Motor neuron (in vitro differentiated cells): ENCODE data around the gene PCDHB10. TPM values are rescaled to one million over a fixed set of nuclear protein-coding genes. Genes with fewer than 3 reads are reported as not detected.
"Not testable (repeated sequence)": the region's sequence is repeated elsewhere in the genome, so short reads cannot be mapped to it uniquely, and the experiment has no call there.

Experiments used
- ATAC-seq, 8 experiments: fragments of 200-7000 bp; cut with Tn5 transposase; replicated peaks in 6 of 8; 2 replicates each; pipeline ENCODE4 v1.8.0; 2021; ENCODE audit warnings: mild to moderate bottlenecking in 8 of 8, moderate library complexity in 8 of 8
- H3K27ac ChIP-seq, 2 donors: fragments of 250-450 bp; sonication (Bioruptor Pico); 2 replicates each; pipeline ENCODE4 v1.9.0; 2021; ENCODE audit warnings: antibody characterized with exemption in 2 of 2, mild to moderate bottlenecking in 2 of 2, moderate library complexity in 1 of 2
- H3K4me1 ChIP-seq, 2 donors: fragments of 250-450 bp; sonication (Bioruptor Pico); replicated peaks in 1 of 2; 2 replicates each; pipeline ENCODE4 v1.6.1; 2021; ENCODE audit warnings: antibody characterized with exemption in 2 of 2, mild to moderate bottlenecking in 2 of 2, moderate library complexity in 1 of 2
- H3K4me3 ChIP-seq, 5 donors: fragments of 250-450 bp; sonication (Bioruptor Pico); 2 replicates each; pipeline ENCODE4 v1.9.0; 2021; ENCODE audit warnings: antibody characterized with exemption in 5 of 5, mild to moderate bottlenecking in 5 of 5, moderate library complexity in 4 of 5
- WGBS, 10 experiments: fragments of 450-650 bp; shearing (Covaris generic); methylation state at CpG; one replicate each; pipeline ENCODE4 v1.0.0; 2022; 5-methylcytosine and 5-hydroxymethylcytosine counted together
- in situ Hi-C, 9 experiments: fragments of 400-800 bp; cut with MboI; loops; one replicate each; pipeline ENCODE4 v1.15.0; 2021; ENCODE audit warnings: low sequenced_read_pairs in 9 of 9, low pct_unique_long_range_greater_than_20kb in 2 of 9; ENCODE audit not compliant: unreplicated experiment in 9 of 9
- total RNA-seq, 8 experiments: library from RNA; unstranded; fragments of 300-600 nt; gene quantifications; 2 replicates each; pipeline versions ENCODE4 v1.2.3 to v1.2.4, GENCODE V29; 2022

The PCDHB10 gene
- total RNA-seq, 8 experiments from 2014 or later: 0.20 to 25.4 (median 5.5) TPM

GRCh38 chr5:141174291-141175104 is 17.7 kb upstream of the PCDHB10 start:
- H3K27ac ChIP-seq, ATAC-seq, H3K4me3 ChIP-seq, H3K4me1 ChIP-seq: not testable (repeated sequence)
- in situ Hi-C loops: loop anchor here in 5 of 9 experiments (25.0 kb wide), 2 partner anchors 88 to 388 kb away; no protein-coding TSS in a partner anchor
- 13 to 94% (median 40%) methylated on average over 3 to 15 of the region's 79 CpGs; no CpG with 5 or more reads in 4 of the 10 experiments for WGBS, 10 experiments

DNA sequence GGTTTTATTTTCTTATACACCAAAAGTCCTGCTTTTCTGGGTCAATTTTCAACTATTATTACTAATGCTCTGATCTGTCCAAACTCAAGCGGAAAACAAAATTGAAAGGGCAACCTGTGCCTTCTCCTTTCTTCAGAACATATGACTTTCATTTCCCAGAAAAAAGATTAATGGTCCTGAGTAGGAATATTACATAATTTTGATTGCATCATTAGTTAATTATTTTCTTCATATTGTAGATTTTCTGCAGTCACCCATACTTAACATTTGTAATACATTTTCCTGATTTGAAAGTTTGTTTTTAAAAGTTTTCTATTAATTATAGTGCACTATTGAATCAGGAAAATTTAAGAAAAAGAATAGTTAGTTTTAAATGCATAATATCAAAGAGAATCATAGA is 16.2 kb upstream of the PCDHB10 start:
- in situ Hi-C loops: loop anchor here in 4 of 9 experiments (25.0 kb wide), 1 partner anchor 386 kb away; no protein-coding TSS in a partner anchor
- WGBS, 10 experiments: 9 to 93% (median 80%) methylated on average over 1 of the region's 1 CpG; no CpG with 5 or more reads in 1 of the 10 experiments
- no peak for ATAC-seq
- Histone ChIP-seq H3K27ac (no peak overlapping the region), H3K4me3 (no peak overlapping the region), H3K4me1 (no peaks in the 10 kb centered on the region)

GRCh38 chr5:141177577-141178191 is 14.5 kb upstream of the PCDHB10 start, which contains the start of gene PCDHB8:
PCDHB8 (plus strand) TSS chr5:141177790; CDS start chr5:141178035, 245 bp downstream.
- 7 to 97% (median 34%) methylated on average over 3 to 12 of the region's 18 CpGs for WGBS, 10 experiments
- not testable (repeated sequence) for H3K27ac ChIP-seq, H3K4me1 ChIP-seq
- peak within 1 kb of the TSS in 2 of 5 donors; percentile 26 to 30 for H3K4me3 ChIP-seq
- in situ Hi-C loops: loop anchor here in 4 of 9 experiments (25.0 kb wide), 1 partner anchor 385 kb away; no protein-coding TSS in a partner anchor
- peak in 4 of 8 experiments; percentile 44 to 92 (median 51) for ATAC-seq

DNA sequence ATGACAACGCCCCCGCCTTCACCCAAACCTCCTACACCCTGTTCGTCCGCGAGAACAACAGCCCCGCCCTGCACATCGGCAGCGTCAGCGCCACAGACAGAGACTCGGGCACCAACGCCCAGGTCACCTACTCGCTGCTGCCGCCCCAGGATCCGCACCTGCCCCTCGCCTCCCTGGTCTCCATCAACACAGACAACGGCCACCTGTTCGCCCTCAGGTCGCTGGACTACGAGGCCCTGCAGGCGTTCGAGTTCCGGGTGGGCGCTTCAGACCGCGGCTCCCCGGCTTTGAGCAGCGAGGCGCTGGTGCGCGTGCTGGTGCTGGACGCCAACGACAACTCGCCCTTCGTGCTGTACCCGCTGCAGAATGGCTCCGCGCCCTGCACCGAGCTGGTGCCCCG is 12.8 kb upstream of the PCDHB10 start:
- 20 to 96% (median 52%) methylated on average over 2 to 19 of the region's 39 CpGs; no CpG with 5 or more reads in 7 of the 10 experiments for WGBS, 10 experiments
- not testable (repeated sequence) for H3K4me1 ChIP-seq, H3K4me3 ChIP-seq, ATAC-seq, H3K27ac ChIP-seq
- in situ Hi-C loops: loop anchor here in 4 of 9 experiments (25.0 kb wide), 1 partner anchor 383 kb away; no protein-coding TSS in a partner anchor

GRCh38 chr5:141179876-141180275 is 12.3 kb upstream of the PCDHB10 start:
- not testable (repeated sequence) for ATAC-seq, H3K27ac ChIP-seq, H3K4me3 ChIP-seq, H3K4me1 ChIP-seq
- in situ Hi-C loops: loop anchor here in 4 of 9 experiments (25.0 kb wide), 1 partner anchor 382 kb away; no protein-coding TSS in a partner anchor
- 8 to 80% (median 9%) methylated on average over 2 to 7 of the region's 32 CpGs; no CpG with 5 or more reads in 7 of the 10 experiments for WGBS, 10 experiments

GRCh38 chr5:141180313-141180712 is 11.8 kb upstream of the PCDHB10 start:
- in situ Hi-C loops: loop anchor here in 4 of 9 experiments (25.0 kb wide), 1 partner anchor 382 kb away; no protein-coding TSS in a partner anchor
- 0 to 80% (median 33%) methylated on average over 1 of the region's 1 CpG; no CpG with 5 or more reads in 5 of the 10 experiments for WGBS, 10 experiments
- Histone ChIP-seq H3K4me3 (no peak overlapping the region), H3K27ac (no peak overlapping the region), H3K4me1 (no peaks in the 10 kb centered on the region)
- ATAC-seq: no peak

GRCh38 chr5:141182248-141182647 is 9.9 kb upstream of the PCDHB10 start, which contains the start of gene PCDHB16:
PCDHB16 (plus strand) TSS chr5:141182387; CDS start chr5:141182560, 173 bp downstream.
- in situ Hi-C loops: loop anchor here in 4 of 9 experiments (25.0 kb wide), 1 partner anchor 380 kb away; no protein-coding TSS in a partner anchor
- peak in 7 of 8 experiments; percentile 28 to 84 (median 57) for ATAC-seq
- H3K27ac ChIP-seq: no peak within 1 kb of the TSS

GRCh38 chr5:141184117-141184855 is 7.9 kb upstream of the PCDHB10 start:
- WGBS, 10 experiments: 0 to 70% (median 5%) methylated on average over 1 to 7 of the region's 69 CpGs; no CpG with 5 or more reads in 6 of the 10 experiments
- ATAC-seq: not testable (repeated sequence)

More at GRCh38 chr5:141182248-141182647, 9.9 kb upstream of the PCDHB10 start, which contains the start of gene PCDHB16:
- Histone ChIP-seq H3K4me1 (no peaks in the 10 kb centered on the region), H3K4me3 (peak within 1 kb of the TSS; percentile 4 to 31 (median 30))
- 6 to 72% (median 26%) methylated on average over 3 to 13 of the region's 13 CpGs; no CpG with 5 or more reads in 2 of the 10 experiments for WGBS, 10 experiments

GRCh38 chr5:141186897-141187512 is 5.1 kb upstream of the PCDHB10 start, which contains the start of gene PCDHB9:
PCDHB9 (plus strand) TSS chr5:141187161; CDS start chr5:141187319, 158 bp downstream.
- peak in 3 of 8 experiments; percentile 40 to 43 (median 42) for ATAC-seq
- WGBS, 10 experiments: 8 to 85% (median 33%) methylated on average over 2 to 7 of the region's 9 CpGs; no CpG with 5 or more reads in 1 of the 10 experiments
- Histone ChIP-seq H3K27ac (no peak within 1 kb of the TSS), H3K4me3 (peak within 1 kb of the TSS; percentile 13 to 36 (median 21)), H3K4me1 (no peaks in the 10 kb centered on the region)
- in situ Hi-C loops: loop anchor here in 4 of 9 experiments (25.0 kb wide), 1 partner anchor 375 kb away; no protein-coding TSS in a partner anchor

More at GRCh38 chr5:141184117-141184855, 7.9 kb upstream of the PCDHB10 start:
- H3K4me3 ChIP-seq, H3K27ac ChIP-seq, H3K4me1 ChIP-seq: not testable (repeated sequence)
- in situ Hi-C loops: loop anchor here in 4 of 9 experiments (25.0 kb wide), 1 partner anchor 378 kb away; no protein-coding TSS in a partner anchor

DNA sequence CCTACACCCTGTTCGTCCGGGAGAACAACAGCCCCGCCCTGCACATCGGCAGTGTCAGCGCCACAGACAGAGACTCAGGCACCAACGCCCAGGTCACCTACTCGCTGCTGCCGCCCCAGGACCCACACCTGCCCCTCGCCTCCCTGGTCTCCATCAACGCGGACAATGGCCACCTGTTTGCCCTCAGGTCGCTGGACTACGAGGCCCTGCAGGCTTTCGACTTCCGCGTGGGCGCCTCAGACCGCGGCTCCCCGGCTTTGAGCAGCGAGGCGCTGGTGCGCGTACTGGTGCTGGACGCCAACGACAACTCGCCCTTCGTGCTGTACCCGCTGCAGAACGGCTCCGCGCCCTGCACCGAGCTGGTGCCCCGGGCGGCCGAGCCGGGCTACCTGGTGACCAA is 3.5 kb upstream of the PCDHB10 start:
- not testable (repeated sequence) for ATAC-seq, H3K4me3 ChIP-seq, H3K27ac ChIP-seq, H3K4me1 ChIP-seq
- in situ Hi-C loops: loop anchor here in 4 of 9 experiments (25.0 kb wide), 1 partner anchor 374 kb away; no protein-coding TSS in a partner anchor
- WGBS, 10 experiments: 100% methylated on average over 2 of the region's 37 CpGs; no CpG with 5 or more reads in 9 of the 10 experiments

- no CpG with 5 or more reads among the region's 35 CpGs for WGBS, 10 experiments
- not testable (repeated sequence) for H3K27ac ChIP-seq, H3K4me1 ChIP-seq, ATAC-seq, H3K4me3 ChIP-seq
- in situ Hi-C loops: loop anchor here in 4 of 9 experiments (25.0 kb wide), 1 partner anchor 373 kb away; no protein-coding TSS in a partner anchor
These were observed 3.0 kb upstream of the PCDHB10 start for GRCh38 chr5:141189131-141189530.
